Measurements from ENCODE around the gene FGD1.

Gene FGD1

GRCh38 chrX:54530357-54530900 lies 34.4 kb upstream of the FGD1 start:
- H3K9ac ChIP-seq (ENCODE audit: low read length), result peak overlapping the region; percentile 87
- no peak overlapping the region for H2AFZ ChIP-seq (ENCODE audit: low read depth, low read length, severe bottlenecking)
- H3K4me3 ChIP-seq (ENCODE audit: insufficient read depth, low read length, poor library complexity, severe bottlenecking), result peak overlapping the region; percentile 63
- H3K9me2 ChIP-seq (replicated peaks; ENCODE audit: insufficient read depth, low read length), result no peaks in the 10 kb centered on the region
- H3K4me2 ChIP-seq (ENCODE audit: low read depth, low read length, poor library complexity, severe bottlenecking), result peak overlapping the region; percentile 82
- no peaks in the 10 kb centered on the region for H3K27me3 ChIP-seq (ENCODE audit: low read length)
- TF ChIP-seq CTCF (IDR thresholded peaks at IDR 0.05; ENCODE audit: insufficient read depth, low read length, poor library complexity, severe bottlenecking), result no peak
- no peak for TF ChIP-seq EZH2phosphoT487 (conservative IDR thresholded peaks at IDR 0.05; ENCODE audit: low read length)
- H3K9me3 ChIP-seq (ENCODE audit: insufficient read depth, low read length), result no peaks in the 10 kb centered on the region
- H3K36me3 ChIP-seq (ENCODE audit: low read length), result no peaks in the 10 kb centered on the region
- H4K20me1 ChIP-seq (ENCODE audit: low read depth, low read length), result no peaks in the 10 kb centered on the region
- peaks cover 50% of the 10 kb centered on the region for H3K79me2 ChIP-seq (ENCODE audit: insufficient read depth, low read length)
- H3F3A ChIP-seq (ENCODE audit: insufficient read depth), result no peaks in the 10 kb centered on the region
- H3K27ac ChIP-seq (ENCODE audit: low read depth, low read length), result peak overlapping the region; percentile 56

GRCh38 chrX:54529552-54530356 lies 33.7 kb upstream of the FGD1 start, which contains the start of gene GNL3L:
Gene GNL3L (plus strand): TSS chrX:54530219. CDS start chrX:54532567, 2,348 bp downstream.
- peak within 1 kb of the TSS; percentile 86 for H2AFZ ChIP-seq (ENCODE audit: low read depth, low read length, severe bottlenecking)
- no peaks in the 10 kb centered on the region for H3F3A ChIP-seq (ENCODE audit: insufficient read depth)
- peak within 1 kb of the TSS; percentile 68 for H3K27ac ChIP-seq (ENCODE audit: low read depth, low read length)
- TF ChIP-seq CTCF (IDR thresholded peaks at IDR 0.05; ENCODE audit: insufficient read depth, low read length, poor library complexity, severe bottlenecking) (no peak), EZH2phosphoT487 (conservative IDR thresholded peaks at IDR 0.05; ENCODE audit: low read length) (no peak)
- no peaks in the 10 kb centered on the region for H4K20me1 ChIP-seq (ENCODE audit: low read depth, low read length)
- no peaks in the 10 kb centered on the region for H3K9me2 ChIP-seq (replicated peaks; ENCODE audit: insufficient read depth, low read length)
- no peaks in the 10 kb centered on the region for H3K36me3 ChIP-seq (ENCODE audit: low read length)
- peak within 1 kb of the TSS; percentile 63 for H3K4me3 ChIP-seq (ENCODE audit: insufficient read depth, low read length, poor library complexity, severe bottlenecking)
- peak within 1 kb of the TSS; percentile 87 for H3K9ac ChIP-seq (ENCODE audit: low read length)
- peaks cover 45% of the 10 kb centered on the region for H3K79me2 ChIP-seq (ENCODE audit: insufficient read depth, low read length)
- H3K4me2 ChIP-seq (ENCODE audit: low read depth, low read length, poor library complexity, severe bottlenecking), result peak within 1 kb of the TSS; percentile 82
- no peaks in the 10 kb centered on the region for H3K27me3 ChIP-seq (ENCODE audit: low read length)
- no peaks in the 10 kb centered on the region for H3K9me3 ChIP-seq (ENCODE audit: insufficient read depth, low read length)

DNA sequence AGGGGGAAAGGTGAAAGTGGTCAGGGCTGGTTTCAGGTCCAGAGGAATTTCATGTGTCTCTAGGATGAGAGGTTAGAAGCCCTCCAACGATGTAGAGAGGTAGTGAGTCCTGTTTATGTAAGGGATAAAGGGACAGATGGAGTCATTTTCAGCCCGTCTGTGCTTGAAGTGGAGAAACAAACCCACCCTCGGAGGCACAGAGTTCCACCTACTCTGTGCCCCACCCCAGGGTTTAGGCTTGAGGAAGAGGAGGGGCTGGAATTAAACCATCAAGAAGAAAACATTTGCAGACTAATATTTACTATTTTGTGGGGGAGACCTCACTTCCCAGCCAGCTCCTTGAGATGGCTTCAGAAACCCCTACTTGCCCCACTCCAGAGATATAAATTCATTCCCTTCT lies 33.1 kb upstream of the FGD1 start:
- Histone ChIP-seq H2AFZ (ENCODE audit: low read depth, low read length, severe bottlenecking) (peak overlapping the region; percentile 86), H3K27me3 (ENCODE audit: low read length) (no peaks in the 10 kb centered on the region), H3K9ac (ENCODE audit: low read length) (peak overlapping the region; percentile 87; the same call in 1 of the 2 replicates), H3K36me3 (ENCODE audit: low read length) (no peaks in the 10 kb centered on the region), H3K9me2 (replicated peaks; ENCODE audit: insufficient read depth, low read length) (no peaks in the 10 kb centered on the region), H3K79me2 (ENCODE audit: insufficient read depth, low read length) (peaks cover 39% of the 10 kb centered on the region), H3K4me3 (ENCODE audit: insufficient read depth, low read length, poor library complexity, severe bottlenecking) (peak overlapping the region; percentile 54), H3K27ac (ENCODE audit: low read depth, low read length) (no peak overlapping the region), H3F3A (ENCODE audit: insufficient read depth) (no peaks in the 10 kb centered on the region), H3K9me3 (ENCODE audit: insufficient read depth, low read length) (no peaks in the 10 kb centered on the region), H3K4me2 (ENCODE audit: low read depth, low read length, poor library complexity, severe bottlenecking) (peak overlapping the region; percentile 65), H4K20me1 (ENCODE audit: low read depth, low read length) (no peaks in the 10 kb centered on the region)
- TF ChIP-seq CTCF (IDR thresholded peaks at IDR 0.05; ENCODE audit: insufficient read depth, low read length, poor library complexity, severe bottlenecking) (no peak), EZH2phosphoT487 (conservative IDR thresholded peaks at IDR 0.05; ENCODE audit: low read length) (no peak)
